HG02763 (cell line): Measurements from ENCODE around the gene FIGN.

Source experiments
- ATAC-seq: cut with Tn5 transposase; IDR thresholded peaks from one replicate; pipeline ENCODE4 v1.9.1; 2021; ENCODE audit warnings: mild to moderate bottlenecking, moderate library complexity; ENCODE audit not compliant: unreplicated experiment

The FIGN gene

DNA sequence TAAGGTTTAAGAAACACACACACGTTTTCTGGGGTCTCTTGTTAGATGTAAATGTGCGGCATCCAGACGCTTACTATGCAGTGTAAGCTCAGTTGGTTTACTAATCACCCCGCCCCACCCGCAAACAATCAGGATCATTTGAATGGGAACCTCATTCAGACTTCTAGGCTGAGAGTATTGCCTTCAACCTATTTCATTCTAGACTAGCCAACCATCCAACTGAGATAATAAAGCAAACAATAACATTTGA, 1.3 kb upstream of the FIGN start:
- ATAC-seq: no peak

DNA sequence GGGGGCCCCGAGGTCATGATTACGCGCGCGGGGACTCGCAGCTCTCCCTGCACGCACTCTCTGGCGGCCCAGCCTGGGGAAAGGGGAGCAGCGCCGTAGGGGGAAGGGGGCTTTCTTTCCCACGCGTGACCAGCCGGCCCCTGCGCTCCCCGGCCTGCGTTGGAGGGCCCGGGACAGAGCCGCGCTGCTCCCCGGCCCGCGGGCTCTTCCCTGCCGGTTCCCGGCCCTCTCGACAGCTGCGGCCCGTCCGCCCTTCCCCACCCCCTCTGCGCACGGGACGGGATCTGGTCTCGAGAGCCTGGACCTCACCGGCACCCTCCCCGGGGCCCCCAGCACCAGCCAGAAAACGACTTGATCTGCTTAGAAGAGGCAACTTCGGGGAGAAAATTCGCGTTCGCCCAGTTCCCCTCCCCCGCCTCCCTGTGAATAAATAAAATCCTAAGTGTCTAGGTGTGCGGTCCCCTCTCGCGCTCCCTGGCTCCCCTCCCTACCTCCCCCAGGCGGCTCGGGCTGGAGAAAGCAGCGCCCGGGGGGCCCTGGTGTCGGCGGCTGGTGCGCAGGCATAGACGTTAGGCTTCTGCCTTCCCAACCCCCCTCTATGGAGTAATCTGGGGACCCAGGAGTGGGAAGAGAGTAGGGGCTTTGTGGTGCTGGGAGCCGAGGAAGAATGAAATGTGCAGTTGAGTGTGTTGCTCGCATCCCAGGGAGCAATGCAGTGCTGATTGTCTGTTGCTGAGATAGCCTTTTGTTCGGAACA, 803 bp upstream of the FIGN start:
- no peak for ATAC-seq

DNA sequence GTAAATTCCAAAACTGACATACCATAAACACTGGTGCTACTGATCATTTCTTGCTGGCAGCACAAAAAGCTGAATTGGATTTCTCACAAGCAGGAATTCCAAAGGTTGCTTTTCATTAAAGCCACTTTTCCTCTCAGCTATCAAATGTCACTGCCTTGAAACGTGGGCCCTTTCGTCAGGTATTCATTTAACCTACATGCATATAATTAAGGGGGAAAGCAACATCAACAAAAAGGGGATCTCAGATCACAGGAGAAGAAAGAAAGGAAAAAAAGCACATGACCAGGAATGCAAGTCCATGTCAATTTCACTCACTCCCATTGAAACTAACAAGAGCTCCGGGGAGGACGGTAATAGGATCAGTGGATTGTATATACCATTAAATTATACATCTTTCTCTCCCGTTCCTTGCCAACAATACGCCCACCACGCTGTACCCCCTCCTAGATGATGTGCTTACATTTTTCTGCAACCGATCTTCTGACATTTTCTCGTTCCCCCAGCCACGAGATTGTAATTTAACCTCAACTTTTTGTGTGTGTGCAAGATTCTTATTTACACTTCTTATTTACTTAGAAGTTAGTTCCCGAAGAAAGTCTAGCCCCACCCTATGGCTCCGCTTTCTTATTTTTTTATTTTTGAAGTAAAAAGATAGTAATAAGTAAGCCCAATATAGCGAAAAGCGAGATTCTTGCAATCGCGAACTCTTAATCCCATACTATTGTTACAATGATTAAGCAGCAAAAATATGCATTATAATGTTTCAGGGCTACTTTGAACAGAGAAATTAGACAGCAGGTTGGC, 725 bp downstream of the FIGN start:
- no peak for ATAC-seq

DNA sequence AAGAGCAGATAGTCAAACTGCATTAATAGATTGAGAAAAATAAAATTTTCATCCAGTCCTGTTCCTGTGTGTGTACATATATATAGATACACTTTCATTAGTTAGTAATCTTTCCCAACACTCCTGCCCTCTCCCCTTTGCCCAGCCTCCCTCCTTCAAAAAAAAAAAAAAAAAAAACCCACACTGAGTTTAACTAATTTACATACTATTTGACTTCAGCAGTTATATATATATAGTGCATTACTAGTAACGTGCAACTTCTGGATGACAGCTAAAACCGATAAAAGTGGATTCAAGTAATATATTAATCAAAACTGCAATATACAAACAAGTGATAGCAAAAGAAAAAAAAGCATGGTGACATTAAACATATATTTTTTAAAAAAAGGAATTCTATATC, 1.4 kb downstream of the FIGN start:
- ATAC-seq: no peak

DNA sequence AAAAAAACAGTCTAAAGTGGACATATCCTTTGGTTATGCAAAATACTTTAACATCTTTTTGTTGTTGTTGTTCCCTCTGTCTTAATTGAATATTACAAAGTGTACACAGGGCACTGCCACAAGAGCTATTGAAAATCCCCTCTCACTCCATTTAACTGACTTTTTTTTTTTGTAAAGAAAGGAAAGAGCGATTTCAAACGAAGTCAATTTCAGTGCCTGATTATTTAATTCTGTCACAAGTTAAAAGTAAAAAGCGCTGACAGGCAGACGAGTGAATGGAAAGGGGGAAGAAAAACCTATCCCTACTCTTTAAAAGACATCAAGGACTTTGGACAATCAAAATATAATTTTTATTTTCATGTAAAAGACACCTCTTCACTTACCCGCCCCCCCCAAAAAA, 1.9 kb downstream of the FIGN start:
- no peak for ATAC-seq

DNA sequence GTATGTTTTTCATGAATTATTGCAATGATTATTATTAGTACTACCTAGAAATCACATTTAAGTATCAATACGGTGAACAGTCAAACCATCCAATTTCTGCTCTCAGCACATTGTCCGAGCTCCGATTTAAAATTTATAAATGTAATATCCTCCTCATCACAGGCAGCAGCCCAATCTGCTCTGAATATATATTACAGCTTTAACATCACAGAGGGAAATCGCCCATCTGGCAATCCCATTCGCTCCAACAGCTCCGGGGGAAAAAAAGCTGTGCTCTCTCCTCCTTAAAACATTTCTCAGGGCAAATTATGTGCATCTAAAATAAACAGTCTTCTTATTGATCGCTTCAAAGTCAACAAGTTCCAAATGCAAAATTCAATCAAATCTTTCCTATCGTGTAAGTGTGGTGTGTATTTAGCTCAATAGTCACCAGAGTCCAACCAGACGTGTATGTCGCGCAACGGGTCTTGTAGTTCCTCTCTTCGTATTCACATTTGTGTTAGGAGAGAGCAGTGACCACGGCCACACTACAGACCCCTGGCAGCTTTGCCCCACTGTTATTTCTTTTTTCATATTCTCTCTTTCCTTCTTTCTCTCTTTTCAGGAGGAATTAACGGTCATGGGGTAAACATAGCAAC, 2.4 kb downstream of the FIGN start:
- no peak for ATAC-seq

DNA sequence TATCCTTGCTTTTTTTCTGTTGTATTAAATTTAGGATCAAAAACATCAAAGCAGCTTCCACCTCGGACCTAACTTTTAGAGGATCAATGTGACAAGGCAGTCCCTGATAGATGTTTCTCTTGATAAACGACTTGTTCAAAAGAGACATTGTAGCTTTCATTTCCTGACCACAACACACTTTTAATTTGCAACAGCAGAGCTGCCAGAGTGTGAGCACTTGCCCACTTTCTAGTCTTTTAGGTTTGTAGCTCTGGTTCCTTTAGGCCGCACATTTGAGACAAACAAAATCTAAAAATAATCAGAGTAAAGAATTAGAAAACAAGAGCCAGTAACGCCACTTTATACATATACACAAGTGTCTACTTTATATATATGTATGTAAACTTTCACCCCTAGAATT, 3.1 kb downstream of the FIGN start:
- ATAC-seq: no peak

DNA sequence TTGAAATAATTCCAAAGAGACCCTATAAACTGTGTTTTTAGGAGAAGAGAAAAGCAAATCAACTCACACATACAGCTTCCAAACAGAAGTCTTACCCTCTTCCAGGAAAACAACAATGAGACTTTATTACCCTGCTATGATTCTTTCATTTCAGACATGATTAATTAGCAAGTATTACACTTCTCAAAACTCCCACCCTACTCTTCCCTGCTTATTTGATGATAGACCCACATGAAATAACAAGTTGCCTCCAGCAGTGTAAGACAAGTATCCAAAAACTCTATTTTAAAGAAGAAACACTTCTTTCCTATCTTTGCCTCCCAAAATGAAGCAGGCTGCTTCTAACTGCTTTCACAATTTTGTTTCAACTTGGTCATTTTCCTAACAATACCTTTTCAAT, 4.1 kb downstream of the FIGN start:
- ATAC-seq: no peak

DNA sequence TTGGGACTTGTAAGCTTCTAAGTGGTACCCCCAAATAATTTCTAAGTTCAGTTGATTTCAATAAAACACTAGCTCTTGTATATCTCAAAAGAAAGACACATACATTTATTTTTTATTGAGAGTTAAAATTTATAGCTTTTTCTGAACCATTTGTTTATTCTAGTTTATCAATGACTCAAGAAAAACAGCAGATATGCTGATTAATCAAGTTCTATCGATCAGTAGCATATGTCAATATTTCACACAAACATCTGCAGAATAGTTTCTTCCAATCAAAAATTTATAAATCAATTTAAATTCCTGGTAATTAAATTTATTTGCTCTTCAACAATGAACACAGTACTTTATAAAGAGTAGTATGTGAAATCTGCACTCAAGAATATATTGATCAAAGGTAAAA, 5.3 kb downstream of the FIGN start:
- ATAC-seq: no peak

DNA sequence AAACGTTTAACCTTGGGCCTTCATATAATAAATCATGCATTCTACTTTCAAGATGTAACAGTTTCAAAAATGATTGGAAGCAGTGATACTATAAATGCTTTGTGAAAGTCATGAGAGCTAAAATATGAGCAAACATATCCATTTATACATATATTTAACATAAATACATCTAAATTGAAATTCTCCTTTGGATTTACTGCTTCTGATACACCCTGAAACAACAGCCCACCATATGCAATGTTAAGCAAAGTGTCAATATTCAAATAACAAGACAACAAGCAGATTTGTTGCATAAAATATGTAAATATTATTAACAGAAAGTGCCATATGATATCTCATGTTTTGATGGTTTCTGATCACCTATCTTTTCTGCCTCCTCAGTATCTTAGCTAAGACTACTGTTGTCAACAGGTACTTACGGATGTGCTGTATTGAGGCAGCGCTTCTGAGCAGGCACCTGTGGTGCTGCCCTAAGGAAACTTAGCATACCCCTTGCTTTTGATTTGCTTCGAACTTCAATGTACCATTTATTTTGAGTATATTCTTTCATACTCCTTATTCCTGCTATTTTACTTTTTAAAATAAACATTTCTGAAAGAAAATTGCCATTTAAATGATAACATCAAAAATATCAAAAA, 6.1 kb downstream of the FIGN start:
- ATAC-seq: no peak

DNA sequence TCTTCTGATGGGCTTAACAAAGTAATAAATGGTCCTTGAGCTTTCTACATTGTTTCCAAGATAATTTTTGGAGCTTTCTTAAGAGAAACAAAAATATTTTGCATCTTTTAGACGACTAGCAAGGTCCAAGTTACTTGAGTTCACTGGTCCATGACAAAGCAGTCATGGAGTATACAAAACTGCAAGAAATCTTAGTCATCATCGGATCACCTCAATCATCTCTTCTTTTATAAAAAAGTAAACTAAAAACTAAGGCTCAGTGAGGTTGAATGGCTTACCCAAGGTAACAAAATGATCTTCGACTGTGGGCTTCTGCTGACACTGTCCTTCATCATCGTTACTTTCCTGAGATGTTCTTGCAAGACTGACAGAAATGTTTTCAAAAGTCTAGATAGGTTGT, 11.9 kb downstream of the FIGN start:
- ATAC-seq: no peak

DNA sequence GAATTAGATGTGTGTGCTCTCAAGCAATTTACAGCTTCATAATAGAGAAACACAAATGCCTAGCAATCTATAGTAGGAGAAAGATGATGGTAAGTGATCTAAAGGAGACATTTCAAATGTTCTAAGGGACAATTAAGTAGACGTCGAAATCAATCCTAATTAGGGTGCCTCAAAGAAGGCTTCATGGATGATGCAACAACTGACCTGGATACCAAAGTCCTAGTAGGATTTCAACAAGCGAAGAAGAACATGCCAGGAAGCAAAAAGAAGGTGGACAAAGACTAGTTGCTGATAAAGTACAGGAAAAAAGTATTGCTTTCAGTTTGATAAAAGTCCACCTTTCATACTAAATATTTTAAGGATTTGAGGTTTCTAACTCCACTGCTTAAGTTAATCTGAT, 12.5 kb downstream of the FIGN start:
- ATAC-seq: no peak

DNA sequence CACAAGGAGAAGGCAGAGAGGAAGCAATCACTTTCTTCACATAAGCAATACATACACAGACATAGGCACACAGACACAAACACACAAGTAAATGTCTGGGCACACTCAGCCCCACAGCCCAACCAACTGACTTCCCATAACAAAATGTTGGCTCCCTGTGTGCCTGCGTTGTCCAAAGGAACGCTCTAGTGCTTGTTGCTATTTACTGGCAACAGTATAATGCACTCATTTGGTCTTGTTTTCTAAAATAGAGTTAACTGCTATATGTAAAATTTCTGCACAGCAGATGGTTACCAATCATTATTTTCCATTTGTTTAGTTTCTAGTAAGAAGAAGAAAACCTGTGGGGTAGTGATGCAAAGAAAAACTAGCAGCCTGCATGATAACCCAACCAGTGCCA, 16.5 kb downstream of the FIGN start:
- ATAC-seq: no peak

DNA sequence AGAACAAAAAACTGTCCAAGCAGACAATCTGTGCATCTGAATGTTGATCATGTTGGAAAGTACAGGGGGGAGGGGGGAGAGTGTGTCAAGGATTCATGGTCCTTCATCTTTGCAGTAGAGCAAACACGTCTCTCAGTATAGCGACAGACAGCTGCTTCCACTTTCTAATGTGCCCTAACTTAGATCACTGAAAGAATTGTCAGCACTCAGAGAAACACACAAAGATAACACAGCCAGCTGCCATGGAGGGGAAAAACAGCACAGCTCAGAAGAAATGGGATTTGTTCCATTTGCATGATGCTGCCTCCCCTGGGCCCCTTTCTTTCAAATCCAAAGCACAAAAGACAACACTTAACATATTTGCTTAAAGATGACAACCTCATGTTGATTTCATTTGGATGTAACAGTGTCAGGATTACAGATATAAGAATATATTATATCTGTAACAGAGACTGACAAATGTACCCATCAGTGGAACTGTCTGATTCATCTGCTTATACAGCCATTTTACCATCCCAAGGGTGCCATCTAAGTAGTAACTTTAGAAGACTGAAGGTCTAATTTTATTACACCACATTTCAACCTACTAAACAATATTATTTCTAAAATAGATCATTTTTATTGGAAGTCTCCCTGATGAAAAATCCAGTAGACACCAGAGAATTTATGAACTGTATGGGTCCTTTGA, 17.7 kb downstream of the FIGN start:
- no peak for ATAC-seq

DNA sequence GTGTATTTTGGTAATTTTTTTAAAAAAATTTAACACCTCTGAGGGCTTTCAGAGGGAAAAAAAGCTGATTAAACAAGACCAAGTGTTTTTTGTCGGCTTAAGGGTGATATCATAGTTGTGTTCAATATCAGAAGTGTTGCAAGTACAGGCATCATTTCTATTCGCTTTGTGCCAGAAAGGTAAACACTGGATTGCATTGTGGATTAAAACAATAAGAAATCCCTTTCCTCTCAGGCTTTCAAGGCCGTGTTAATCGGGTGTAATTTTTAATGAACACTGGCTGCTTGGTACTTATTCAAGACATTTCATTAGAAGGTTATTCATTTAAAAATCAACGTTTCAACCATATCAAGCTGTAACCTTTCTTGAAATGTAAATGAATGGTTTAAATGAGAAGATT, 18.3 kb downstream of the FIGN start:
- no peak for ATAC-seq

DNA sequence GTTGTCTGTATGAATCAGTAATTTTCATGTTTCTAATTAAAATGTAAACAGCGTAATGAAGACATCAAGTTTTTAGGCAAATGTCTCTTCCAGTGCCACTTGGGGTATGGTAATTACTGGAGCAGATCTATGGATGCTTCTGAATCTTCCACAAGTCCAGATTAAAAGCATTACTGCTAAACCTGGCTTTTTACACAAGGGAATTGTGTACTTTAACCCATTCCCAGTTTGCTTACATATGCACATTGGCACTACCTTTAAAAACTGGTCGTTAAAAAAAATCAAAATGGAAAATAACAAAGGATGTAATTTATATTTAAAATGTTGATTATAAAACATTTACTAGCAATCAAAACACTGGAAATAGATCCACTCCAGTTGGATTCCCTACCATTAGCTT, 19.7 kb downstream of the FIGN start:
- ATAC-seq: no peak

DNA sequence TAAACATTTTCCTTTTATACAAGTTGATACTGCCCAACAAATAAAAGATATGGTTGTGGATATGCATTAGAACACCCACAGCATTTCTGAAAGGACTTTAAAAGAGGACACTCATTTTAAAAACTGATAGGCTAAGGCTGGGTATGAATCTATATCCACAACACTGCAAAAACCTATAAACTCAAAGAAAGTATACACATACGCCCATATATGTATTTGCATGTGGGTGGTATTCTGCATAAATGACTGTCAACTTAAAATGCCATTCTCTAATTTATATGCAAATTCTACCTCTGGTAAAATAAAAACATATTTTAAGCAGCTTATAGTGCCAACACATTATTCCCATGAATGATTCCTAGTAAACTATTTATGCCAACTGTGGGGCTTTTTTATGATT, 20.1 kb downstream of the FIGN start:
- ATAC-seq: no peak

DNA sequence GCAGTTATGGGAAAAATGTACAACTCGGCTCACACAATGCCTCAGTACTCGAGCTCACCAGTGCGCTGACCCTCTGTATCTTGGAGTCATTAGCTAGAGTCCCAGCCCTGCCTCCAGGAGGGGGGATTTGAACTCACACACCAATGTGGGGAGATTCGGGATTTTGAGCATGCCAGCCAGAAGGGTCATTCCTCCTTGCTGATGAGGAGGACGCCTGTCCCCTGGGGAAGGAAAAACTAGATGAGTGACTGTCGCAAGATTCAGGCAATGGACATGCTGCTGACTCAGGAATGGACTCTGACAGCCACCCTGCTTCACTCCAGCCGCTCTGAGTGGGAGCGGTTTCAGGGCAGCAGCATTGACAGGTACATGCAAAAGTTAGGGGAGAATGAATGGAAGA, 20.6 kb downstream of the FIGN start:
- no peak for ATAC-seq

DNA sequence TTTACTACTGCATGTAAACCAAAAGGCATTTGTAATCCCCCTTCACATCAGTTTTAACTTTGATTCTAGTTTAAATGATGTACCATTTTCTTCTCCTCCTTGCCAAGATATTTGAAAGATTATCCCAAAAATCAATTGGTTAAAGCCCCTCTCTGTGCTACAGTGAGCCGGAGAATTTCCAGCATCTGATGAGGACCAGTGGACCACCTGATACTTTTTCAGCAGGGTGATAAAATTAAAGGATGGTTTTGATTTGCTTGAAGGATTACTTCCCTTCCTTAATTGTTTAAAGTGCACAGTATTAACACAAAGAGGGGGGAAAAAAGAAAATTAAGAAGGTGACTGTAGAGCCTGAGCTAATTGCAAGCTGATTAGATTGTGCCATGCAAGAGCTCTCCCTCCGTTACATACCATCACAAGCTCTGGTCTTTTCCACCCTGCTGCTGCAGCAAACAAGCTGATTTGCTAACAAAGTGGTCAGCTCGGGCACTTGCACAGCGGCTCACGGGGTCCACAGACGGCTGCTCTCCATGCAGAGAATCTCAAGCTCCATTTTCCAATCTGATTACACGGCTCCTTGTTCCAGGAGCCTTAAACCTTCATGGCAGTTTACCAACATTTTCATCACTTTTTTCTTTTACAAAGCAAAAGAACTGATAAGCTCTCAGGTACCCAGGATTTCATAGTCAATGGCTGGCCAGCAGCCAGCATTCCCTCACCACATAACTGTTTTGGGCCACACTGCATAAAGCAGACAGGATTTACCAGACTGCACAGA, 22.1 kb downstream of the FIGN start:
- no peak for ATAC-seq

DNA sequence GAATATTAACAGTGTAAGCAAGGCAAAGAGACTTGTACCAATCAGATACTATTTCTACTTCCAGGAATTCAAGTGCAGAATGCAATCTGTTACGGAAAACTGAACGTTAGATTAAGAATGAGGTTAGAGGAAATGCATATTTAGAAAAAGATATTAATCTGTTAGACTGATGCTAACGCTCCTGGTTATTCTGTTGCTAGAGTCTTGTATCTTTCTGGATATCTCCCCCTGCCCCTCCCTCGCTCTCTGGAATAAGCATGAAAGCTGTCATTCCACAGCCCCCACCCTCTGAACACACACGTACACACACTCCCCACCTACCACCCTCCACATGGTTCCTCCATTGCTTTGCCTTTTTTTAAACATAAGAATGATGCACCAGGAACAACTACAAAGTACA, 24.1 kb downstream of the FIGN start:
- ATAC-seq: no peak

DNA sequence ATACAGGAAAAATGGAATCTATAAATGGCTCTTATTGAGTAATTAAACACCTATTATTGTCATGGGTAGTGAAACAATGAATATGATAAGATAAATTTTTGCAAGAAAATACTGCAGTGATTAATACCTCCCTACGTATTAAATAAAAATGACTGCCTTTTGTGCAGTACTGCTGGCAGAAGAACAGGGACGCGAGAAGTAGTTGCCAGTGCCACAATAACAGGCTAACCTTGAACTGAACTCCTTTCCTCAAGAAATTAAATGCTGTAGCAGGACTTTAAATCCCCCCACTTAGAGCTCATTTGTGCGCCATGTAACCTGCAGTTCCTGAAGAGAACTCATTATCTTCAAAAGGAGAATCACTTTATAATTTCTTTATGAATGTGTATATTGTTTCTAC, 24.6 kb downstream of the FIGN start:
- ATAC-seq: no peak
